ENCODE data around the gene TDRD12. TPM values are rescaled to one million over a fixed set of nuclear protein-coding genes. Genes with fewer than 3 reads are reported as not detected.

Gene TDRD12
- total RNA-seq, 4 donors from 2014 or later: 0.39 to 2.4 (median 0.89) TPM; not detected in 1

DNA sequence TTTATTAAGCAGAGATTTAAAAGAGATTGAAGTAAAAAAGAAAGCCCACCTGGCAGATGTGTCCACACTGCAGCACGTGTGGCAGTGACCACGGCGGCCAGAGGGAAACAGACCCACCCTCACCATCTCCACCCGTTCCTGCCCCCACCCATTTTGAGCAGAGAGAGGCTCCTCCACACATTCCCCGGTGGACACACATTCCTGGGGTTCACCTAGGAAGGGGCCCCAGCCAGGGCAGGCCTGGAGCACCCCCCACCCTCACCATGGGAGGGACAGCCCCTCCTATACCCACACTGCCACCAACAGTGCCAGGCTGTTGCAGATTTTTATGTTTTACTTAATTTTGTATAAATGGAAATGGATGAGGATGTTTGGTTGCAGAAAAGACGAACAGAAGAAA, 95.1 kb downstream of the TDRD12 start:
- intact Hi-C loops (cut with DNase I): no loop called here
- Histone ChIP-seq H3K4me1 (peaks cover 0 to under 1% of the 10 kb centered on the region in 2 donors), H3K36me3 (no peaks in the 10 kb centered on the region), H3K9me3 (no peaks in the 10 kb centered on the region), H3K27ac (no peak overlapping the region), H3K27me3 (no peaks in the 10 kb centered on the region), H3K4me3 (replicated peaks in 1 of 3) (no peak overlapping the region)
- no peak for DNase-seq
- TF ChIP-seq, protein P1, sequence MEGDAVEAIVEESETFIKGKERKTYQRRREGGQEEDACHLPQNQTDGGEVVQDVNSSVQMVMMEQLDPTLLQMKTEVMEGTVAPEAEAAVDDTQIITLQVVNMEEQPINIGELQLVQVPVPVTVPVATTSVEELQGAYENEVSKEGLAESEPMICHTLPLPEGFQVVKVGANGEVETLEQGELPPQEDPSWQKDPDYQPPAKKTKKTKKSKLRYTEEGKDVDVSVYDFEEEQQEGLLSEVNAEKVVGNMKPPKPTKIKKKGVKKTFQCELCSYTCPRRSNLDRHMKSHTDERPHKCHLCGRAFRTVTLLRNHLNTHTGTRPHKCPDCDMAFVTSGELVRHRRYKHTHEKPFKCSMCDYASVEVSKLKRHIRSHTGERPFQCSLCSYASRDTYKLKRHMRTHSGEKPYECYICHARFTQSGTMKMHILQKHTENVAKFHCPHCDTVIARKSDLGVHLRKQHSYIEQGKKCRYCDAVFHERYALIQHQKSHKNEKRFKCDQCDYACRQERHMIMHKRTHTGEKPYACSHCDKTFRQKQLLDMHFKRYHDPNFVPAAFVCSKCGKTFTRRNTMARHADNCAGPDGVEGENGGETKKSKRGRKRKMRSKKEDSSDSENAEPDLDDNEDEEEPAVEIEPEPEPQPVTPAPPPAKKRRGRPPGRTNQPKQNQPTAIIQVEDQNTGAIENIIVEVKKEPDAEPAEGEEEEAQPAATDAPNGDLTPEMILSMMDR (IDR thresholded peaks at IDR 0.05): no peak
- TF ChIP-seq POLR2A (IDR thresholded peaks at IDR 0.05): no peak
- WGBS, 2 donors: 70 to 72% methylated on average over 6 of the region's 6 CpGs

- no peak for DNase-seq
- Histone ChIP-seq H3K27me3 (no peaks in the 10 kb centered on the region), H3K4me3 (replicated peaks in 1 of 3) (no peak overlapping the region), H3K36me3 (no peaks in the 10 kb centered on the region), H3K27ac (no peak overlapping the region), H3K4me1 (no peaks in the 10 kb centered on the region), H3K9me3 (no peaks in the 10 kb centered on the region)
- no peak for TF ChIP-seq POLR2A (IDR thresholded peaks at IDR 0.05)
- TF ChIP-seq, protein P1 (IDR thresholded peaks at IDR 0.05): no peak
- 80 to 84% methylated on average over 7 of the region's 7 CpGs for WGBS, 2 donors
- intact Hi-C loops (cut with DNase I): no loop called here
Measured at GRCh38 chr19:32816555-32817099, 97.1 kb downstream of the TDRD12 start.

- H3K36me3 ChIP-seq: no peaks in the 10 kb centered on the region
- no peaks in the 10 kb centered on the region for H3K4me1 ChIP-seq
- H3K9me3 ChIP-seq: no peaks in the 10 kb centered on the region
- H3K27ac ChIP-seq: no peak overlapping the region
- H3K27me3 ChIP-seq: no peaks in the 10 kb centered on the region
- TF ChIP-seq, protein P1 (IDR thresholded peaks at IDR 0.05): no peak
- TF ChIP-seq POLR2A (IDR thresholded peaks at IDR 0.05): no peak
- 59 to 61% methylated on average over 17 of the region's 17 CpGs for WGBS, 2 donors
- intact Hi-C loops (cut with DNase I): no loop called here
- no peak overlapping the region for H3K4me3 ChIP-seq (replicated peaks in 1 of 3)
- peak; percentile 6 to 9 for DNase-seq
Measured at GRCh38 chr19:32817569-32818476, 98.3 kb downstream of the TDRD12 start.

- Histone ChIP-seq H3K4me1 (no peaks in the 10 kb centered on the region), H3K9me3 (no peaks in the 10 kb centered on the region), H3K4me3 (replicated peaks in 1 of 3) (no peak overlapping the region), H3K36me3 (no peaks in the 10 kb centered on the region), H3K27me3 (no peaks in the 10 kb centered on the region), H3K27ac (no peak overlapping the region)
- intact Hi-C loops (cut with DNase I): no loop called here
- 94% methylated on average over 7 to 8 of the region's 8 CpGs for WGBS, 2 donors
- no peak for DNase-seq
- no peak for TF ChIP-seq POLR2A (IDR thresholded peaks at IDR 0.05)
- TF ChIP-seq, protein P1 (IDR thresholded peaks at IDR 0.05): no peak
Measured at GRCh38 chr19:32818536-32818935, 99.0 kb downstream of the TDRD12 start.

Data from thyroid gland (tissue), 4 donors.